GM23338 (cell line): ENCODE measurements around the gene HTR6. TPM values are rescaled to one million over a fixed set of nuclear protein-coding genes. Genes with fewer than 3 reads are reported as not detected.

Experiments used
- ATAC-seq: fragments of 200-7000 bp; cut with Tn5 transposase; 3 replicates; pipeline ENCODE4 v1.9.1; 2020
- DNase-seq: peaks from one replicate; pipeline ENCODE4 v3.0.0-alpha.2; 2015; ENCODE audit warnings: low spot score
- H2AFZ ChIP-seq: fragments of 200-600 bp; sonication (generic); 2 replicates; pipeline ENCODE4 v1.8.0; 2016; ENCODE audit warnings: antibody characterized with exemption, mild to moderate bottlenecking, moderate library complexity
- H3F3A ChIP-seq: fragments of 200-600 bp; sonication (generic); replicated peaks from 2 replicates; pipeline ENCODE4 v1.8.0; 2017; ENCODE audit warnings: antibody characterized with exemption, mixed run types, low read depth
- H3K27ac ChIP-seq: fragments of 200-600 bp; sonication (generic); 2 replicates; pipeline ENCODE4 v1.6.1; 2016; ENCODE audit warnings: low read depth
- H3K27me3 ChIP-seq: fragments of 200-600 bp; sonication (generic); 2 replicates; pipeline ENCODE4 v1.8.0; 2016; ENCODE audit warnings: mild to moderate bottlenecking, mixed run types, moderate library complexity; ENCODE audit not compliant: insufficient read depth
- H3K36me3 ChIP-seq: fragments of 200-600 bp; sonication (generic); 2 replicates; pipeline ENCODE4 v1.8.0; 2016; ENCODE audit warnings: mild to moderate bottlenecking; ENCODE audit not compliant: insufficient read depth
- H3K4me1 ChIP-seq: fragments of 200-600 bp; sonication (generic); 2 replicates; pipeline ENCODE4 v1.8.0; 2016; ENCODE audit warnings: mild to moderate bottlenecking, moderate library complexity; ENCODE audit not compliant: insufficient read depth
- H3K4me2 ChIP-seq: fragments of 200-600 bp; sonication (generic); 2 replicates; pipeline ENCODE4 v1.7.1; 2017; ENCODE audit warnings: mixed run types
- H3K4me3 ChIP-seq: fragments of 200-600 bp; sonication (generic); 2 replicates; pipeline ENCODE4 v1.6.1; 2016; ENCODE audit warnings: mixed run types
- H3K79me2 ChIP-seq: fragments of 200-600 bp; sonication (generic); replicated peaks from 2 replicates; pipeline ENCODE4 v1.8.0; 2017; ENCODE audit warnings: mild to moderate bottlenecking; ENCODE audit not compliant: insufficient read depth
- H3K9me2 ChIP-seq: fragments of 200-600 bp; sonication (generic); 2 replicates; pipeline ENCODE4 v1.8.0; 2017; ENCODE audit not compliant: insufficient read depth
- H4K20me1 ChIP-seq: fragments of 200-600 bp; sonication (generic); replicated peaks from 2 replicates; pipeline ENCODE4 v1.8.0; 2017; ENCODE audit warnings: mild to moderate bottlenecking; ENCODE audit not compliant: insufficient read depth
- H3K27ac Mint-ChIP-seq: 2 replicates; pipeline ENCODE4 v1.8.0; 2020; ENCODE audit warnings: inconsistent platforms, mild to moderate bottlenecking, moderate library complexity, mixed read lengths
- H3K27me3 Mint-ChIP-seq: 3 replicates; pipeline ENCODE4 v1.8.0; 2022; ENCODE audit warnings: low read depth, mild to moderate bottlenecking, moderate library complexity, mixed read lengths, inconsistent platforms; ENCODE audit not compliant: insufficient read depth, poor library complexity
- H3K36me3 Mint-ChIP-seq: 3 replicates; pipeline ENCODE4 v1.8.0; 2021; ENCODE audit warnings: low read depth, mild to moderate bottlenecking, inconsistent platforms, moderate library complexity, mixed read lengths
- H3K4me1 Mint-ChIP-seq: 3 replicates; pipeline ENCODE4 v1.8.0; 2020; ENCODE audit warnings: mild to moderate bottlenecking, inconsistent platforms, mixed read lengths
- H3K4me3 Mint-ChIP-seq: 3 replicates; pipeline ENCODE4 v1.8.0; 2021; ENCODE audit warnings: moderate library complexity, mild to moderate bottlenecking, inconsistent platforms, mixed read lengths
- H3K9me3 Mint-ChIP-seq: 3 replicates; pipeline ENCODE4 v1.8.0; 2020; ENCODE audit warnings: moderate library complexity, mild to moderate bottlenecking, inconsistent platforms, mixed read lengths
- CREB1 ChIP-seq: fragments of 250-450 bp; sonication (Bioruptor Pico); IDR thresholded peaks from 2 replicates; pipeline ENCODE4 v1.5.0; 2020; ENCODE audit warnings: low read depth, mild to moderate bottlenecking, moderate library complexity
- CTCF ChIP-seq, 2 experiments: fragments of 200-600 bp in 1 of 2; sonication (generic) in 1 of 2; conservative IDR thresholded peaks; 2 replicates each; pipeline versions ENCODE4 v1.5.1 to v1.6.1; 2016 to 2017; ENCODE audit warnings: antibody characterized with exemption in 2 of 2, low read depth in 2 of 2, mild to moderate bottlenecking in 2 of 2, moderate library complexity in 1 of 2
- EZH2phosphoT487 ChIP-seq: fragments of 200-600 bp; sonication (generic); IDR thresholded peaks from one replicate; pipeline ENCODE4 v1.8.1; 2018; ENCODE audit warnings: antibody characterized with exemption; ENCODE audit not compliant: unreplicated experiment
- NANOG ChIP-seq: IDR thresholded peaks from 2 replicates; pipeline ENCODE4 v1.6.1; 2016; ENCODE audit warnings: antibody characterized with exemption, borderline replicate concordance
- POLR2AphosphoS5 ChIP-seq: IDR thresholded peaks from 2 replicates; pipeline ENCODE4 v1.6.1; 2016; ENCODE audit warnings: antibody characterized with exemption, low read depth
- REST ChIP-seq: IDR thresholded peaks from one replicate; pipeline ENCODE4 v1.6.1; 2018; ENCODE audit warnings: antibody characterized with exemption; ENCODE audit not compliant: unreplicated experiment
- ZNF114 ChIP-seq: fragments of 250-450 bp; sonication (Bioruptor Pico); IDR thresholded peaks from 2 replicates; pipeline ENCODE4 v1.5.0; 2020; ENCODE audit warnings: mild to moderate bottlenecking, moderate library complexity
- ZNF331 ChIP-seq: fragments of 250-450 bp; sonication (Bioruptor Pico); IDR thresholded peaks from 2 replicates; pipeline ENCODE4 v1.5.0; 2020; ENCODE audit warnings: low read depth, mild to moderate bottlenecking, moderate library complexity
- polyA plus RNA-seq: library from polyadenylated mRNA; unstranded; fragments of >200 nt; fragmentation: Nextera tagmentation; extraction: Ambion mirVana; gene quantifications from 2 replicates; pipeline ENCODE4 v1.2.1, GENCODE V29; 2016
- total RNA-seq: library from RNA; depleted of rRNA; stranded (reverse); fragments of >200 nt; shearing (Covaris generic); gene quantifications from 2 replicates; pipeline ENCODE4 v1.2.3, GENCODE V29; 2014

The HTR6 gene
- total and polyA plus RNA-seq, 2 experiments from 2014 or later, result 0.26 to 0.66 TPM

GRCh38 chr1:19640363-19641316, 24.0 kb upstream of the HTR6 start:
- H4K20me1 ChIP-seq, result 0 out of 2 replicates have a peak, but pooled peaks cover 3% of the 10 kb centered on the region
- peaks cover 11% of the 10 kb centered on the region for H3K4me1 ChIP-seq
- no peak overlapping the region for H3K27ac ChIP-seq
- Mint-ChIP-seq H3K4me3 (no peak overlapping the region), H3K27me3 (peaks cover 41% of the 10 kb centered on the region), H3K36me3 (peaks cover 2% of the 10 kb centered on the region; the same call in 2 of the 3 replicates), H3K9me3 (no peaks in the 10 kb centered on the region), H3K27ac (no peak overlapping the region), H3K4me1 (peaks cover 14% of the 10 kb centered on the region)
- peaks cover 39% of the 10 kb centered on the region for H3K27me3 ChIP-seq
- TF ChIP-seq CTCF (conservative IDR thresholded peaks at IDR 0.05; ENCODE audit: low read depth in 2 of 2), result no peak; a peak in 1 of 4 replicates
- TF ChIP-seq NANOG, result no peak
- no peak for TF ChIP-seq ZNF114 (CRISPR knock-in tag)
- no peak for TF ChIP-seq ZNF331
- no peak for TF ChIP-seq EZH2phosphoT487
- TF ChIP-seq CREB1 (CRISPR knock-in tag), result no peak
- no peak for TF ChIP-seq POLR2AphosphoS5
- DNase-seq (peak; percentile 88), ATAC-seq (peak; percentile 72)
- H3F3A ChIP-seq, result peaks cover 5% of the 10 kb centered on the region; the same call in 1 of the 2 replicates
- H3K4me3 ChIP-seq, result no peak overlapping the region
- no peaks in the 10 kb centered on the region for H3K36me3 ChIP-seq
- peak overlapping the region; percentile 35 for H3K4me2 ChIP-seq
- H2AFZ ChIP-seq, result no peak overlapping the region
- H3K79me2 ChIP-seq, result no peaks in the 10 kb centered on the region
- H3K9me2 ChIP-seq, result no peaks in the 10 kb centered on the region

GRCh38 chr1:19643121-19643520, 21.6 kb upstream of the HTR6 start:
- H2AFZ ChIP-seq, result peak overlapping the region; percentile 97; the same call in 1 of the 2 replicates
- ATAC-seq, result no peak
- peak overlapping the region; percentile 64 for H3K4me3 ChIP-seq
- no peak for DNase-seq
- 0 out of 2 replicates have a peak, but pooled peaks cover 3% of the 10 kb centered on the region for H4K20me1 ChIP-seq
- no peak overlapping the region for H3K27ac ChIP-seq
- H3K4me2 ChIP-seq, result peak overlapping the region; percentile 91
- peaks cover 46% of the 10 kb centered on the region for H3K27me3 ChIP-seq
- Mint-ChIP-seq H3K36me3 (peaks cover 2% of the 10 kb centered on the region; the same call in 2 of the 3 replicates), H3K4me3 (peak overlapping the region; percentile 73), H3K27me3 (peaks cover 55% of the 10 kb centered on the region), H3K27ac (no peak overlapping the region), H3K9me3 (no peaks in the 10 kb centered on the region), H3K4me1 (peaks cover 19% of the 10 kb centered on the region)
- H3K9me2 ChIP-seq, result no peaks in the 10 kb centered on the region
- H3K36me3 ChIP-seq, result no peaks in the 10 kb centered on the region
- H3F3A ChIP-seq, result peaks cover 7% of the 10 kb centered on the region
- H3K4me1 ChIP-seq, result peaks cover 17% of the 10 kb centered on the region
- TF ChIP-seq REST, result no peak
- TF ChIP-seq CTCF (conservative IDR thresholded peaks at IDR 0.05; ENCODE audit: low read depth in 2 of 2), result peak in 1 of 2 experiments; percentile 30; a peak in 2 of 4 replicates
- TF ChIP-seq ZNF114 (CRISPR knock-in tag), result no peak
- no peaks in the 10 kb centered on the region for H3K79me2 ChIP-seq
